Rectal smooth muscle tissue (tissue), 1 donor: Measurements from ENCODE around the gene EPB41L4A.

ENCODE experiments used
- H3K27ac ChIP-seq: one replicate; pipeline ENCODE4 v1.7.0; 2013; ENCODE audit warnings: low read depth, low read length, inconsistent platforms
- H3K27me3 ChIP-seq: one replicate; pipeline ENCODE4 v1.7.0; 2013; ENCODE audit warnings: low read length; ENCODE audit not compliant: control insufficient read depth, insufficient read depth
- H3K36me3 ChIP-seq: one replicate; pipeline ENCODE4 v1.7.0; 2013; ENCODE audit warnings: low read length; ENCODE audit not compliant: control insufficient read depth, insufficient read depth
- H3K4me1 ChIP-seq: one replicate; pipeline ENCODE4 v1.7.0; 2013; ENCODE audit warnings: low read length; ENCODE audit not compliant: control insufficient read depth, insufficient read depth
- H3K4me3 ChIP-seq: one replicate; pipeline ENCODE4 v1.7.0; 2013; ENCODE audit warnings: low read length
- H3K9ac ChIP-seq: one replicate; pipeline ENCODE4 v1.7.0; 2013; ENCODE audit warnings: low read length

Gene EPB41L4A

DNA sequence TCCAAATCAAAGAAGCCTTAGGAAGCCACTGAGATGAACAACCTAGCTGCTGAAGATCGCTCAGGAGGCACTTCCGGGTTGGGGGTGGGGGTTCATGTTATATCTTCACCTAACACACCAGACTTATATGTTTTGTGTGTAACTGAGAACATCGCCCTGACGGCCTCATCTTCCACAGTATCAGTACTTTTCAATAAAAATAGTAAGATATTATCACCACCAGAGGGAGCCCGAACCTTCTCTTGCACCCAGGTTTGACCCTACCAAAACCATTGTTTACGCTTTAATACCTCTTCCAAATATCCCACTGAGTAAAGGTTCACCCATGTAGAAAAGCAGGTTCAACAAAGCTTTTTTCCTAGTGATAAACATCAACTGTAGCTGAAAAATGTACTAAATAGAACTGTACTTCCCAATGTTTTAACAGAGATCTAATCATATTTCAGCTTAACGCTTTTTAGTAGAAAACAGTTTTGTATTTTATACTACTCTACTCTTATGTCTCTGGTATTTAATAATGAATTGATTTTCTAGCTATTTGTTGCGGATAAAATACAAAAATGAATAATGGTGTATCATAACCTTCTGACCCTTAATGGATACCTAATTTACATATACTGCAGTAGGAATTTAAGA, 244.0 kb downstream of the EPB41L4A start:
- Histone ChIP-seq H3K4me1 (no peaks in the 10 kb centered on the region), H3K27me3 (no peaks in the 10 kb centered on the region), H3K36me3 (no peaks in the 10 kb centered on the region), H3K27ac (no peak overlapping the region), H3K4me3 (no peak overlapping the region), H3K9ac (no peak overlapping the region)

DNA sequence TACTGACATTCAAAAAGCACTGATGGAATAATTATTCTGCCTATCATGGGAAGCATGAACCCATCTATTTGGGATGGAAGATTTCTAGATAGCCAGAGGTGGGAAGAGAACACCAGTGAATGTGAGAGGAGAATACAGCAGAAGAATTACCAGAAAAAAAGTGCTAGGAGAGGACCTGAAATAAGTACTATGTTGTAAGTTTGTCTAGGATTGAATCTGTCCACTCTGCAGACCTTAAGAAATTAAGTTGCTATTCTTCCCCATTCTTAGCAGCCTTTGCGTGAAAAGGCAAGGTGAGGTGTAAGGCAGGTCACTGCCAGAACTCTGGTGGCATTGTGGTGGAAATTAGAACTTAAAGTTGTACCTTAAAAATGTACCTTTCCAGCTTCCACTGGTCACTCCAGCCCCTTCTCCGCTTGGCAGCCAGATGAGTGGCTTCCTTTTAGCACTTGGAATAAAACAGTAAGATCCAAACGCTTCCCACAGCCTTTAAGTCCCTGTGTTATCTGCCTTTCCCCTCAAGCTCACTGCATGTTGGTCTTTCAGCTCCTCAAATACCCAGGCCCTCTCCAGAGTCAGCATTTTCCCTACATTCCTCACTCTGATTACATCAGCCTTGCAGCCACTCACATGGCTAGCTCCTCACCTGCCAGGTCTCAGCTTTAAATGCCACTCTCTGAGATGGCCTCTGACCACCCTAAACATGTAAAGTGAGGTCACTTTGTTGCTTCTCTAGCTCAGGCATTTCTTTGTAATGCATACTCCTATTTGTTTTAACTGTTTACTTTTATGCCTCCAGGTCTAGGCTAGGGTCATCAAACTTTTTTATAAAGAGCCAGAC, 253.0 kb downstream of the EPB41L4A start:
- H3K27ac ChIP-seq = no peak overlapping the region
- peaks cover 8% of the 10 kb centered on the region for H3K36me3 ChIP-seq
- H3K4me1 ChIP-seq = peaks cover 7% of the 10 kb centered on the region
- no peaks in the 10 kb centered on the region for H3K27me3 ChIP-seq
- H3K4me3 ChIP-seq = no peak overlapping the region
- H3K9ac ChIP-seq = no peak overlapping the region

DNA sequence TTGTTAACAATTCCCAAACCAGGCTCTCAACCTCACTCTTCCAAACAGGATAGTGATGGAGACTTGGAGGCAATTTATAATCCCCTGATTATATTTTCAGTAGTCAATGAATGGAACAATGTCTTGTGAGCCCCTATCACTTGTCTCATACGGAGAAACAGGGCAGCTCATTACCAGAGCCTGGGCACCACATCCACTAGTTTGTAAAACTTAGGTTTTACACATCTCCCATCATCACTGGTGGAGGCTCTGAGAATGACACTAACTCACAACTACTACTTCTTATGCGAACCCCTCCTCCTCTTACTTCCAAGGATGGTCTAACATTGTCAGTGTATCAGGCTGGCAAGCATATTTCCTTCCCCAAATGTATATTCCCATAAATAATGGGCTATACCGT, 253.7 kb downstream of the EPB41L4A start:
- Histone ChIP-seq H3K4me3 (no peak overlapping the region), H3K27ac (no peak overlapping the region), H3K27me3 (no peaks in the 10 kb centered on the region), H3K9ac (no peak overlapping the region), H3K36me3 (peaks cover 8% of the 10 kb centered on the region), H3K4me1 (peaks cover 7% of the 10 kb centered on the region)

DNA sequence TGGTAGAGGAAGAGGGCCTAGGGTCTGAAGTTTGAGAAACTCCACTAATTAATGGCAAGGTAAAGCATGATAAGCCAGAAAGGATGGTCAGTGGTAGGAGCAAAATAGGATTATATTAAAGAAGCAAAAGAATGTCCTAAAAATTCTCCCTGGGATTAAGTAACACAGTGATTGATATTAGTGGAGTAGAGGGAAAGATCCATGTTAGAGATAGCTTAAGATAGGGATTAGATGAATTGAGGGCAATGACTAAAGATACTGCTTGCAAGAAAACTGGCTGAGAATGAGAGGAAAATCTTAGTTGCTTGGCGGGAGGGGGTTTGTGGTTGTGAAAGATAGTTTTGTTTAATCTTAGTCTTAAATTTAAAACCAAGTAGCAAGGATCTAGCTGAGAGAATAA, 255.6 kb downstream of the EPB41L4A start:
- peaks cover 7% of the 10 kb centered on the region for H3K4me1 ChIP-seq
- no peak overlapping the region for H3K27ac ChIP-seq
- peaks cover 8% of the 10 kb centered on the region for H3K36me3 ChIP-seq
- H3K4me3 ChIP-seq = no peak overlapping the region
- H3K9ac ChIP-seq = no peak overlapping the region
- no peaks in the 10 kb centered on the region for H3K27me3 ChIP-seq

DNA sequence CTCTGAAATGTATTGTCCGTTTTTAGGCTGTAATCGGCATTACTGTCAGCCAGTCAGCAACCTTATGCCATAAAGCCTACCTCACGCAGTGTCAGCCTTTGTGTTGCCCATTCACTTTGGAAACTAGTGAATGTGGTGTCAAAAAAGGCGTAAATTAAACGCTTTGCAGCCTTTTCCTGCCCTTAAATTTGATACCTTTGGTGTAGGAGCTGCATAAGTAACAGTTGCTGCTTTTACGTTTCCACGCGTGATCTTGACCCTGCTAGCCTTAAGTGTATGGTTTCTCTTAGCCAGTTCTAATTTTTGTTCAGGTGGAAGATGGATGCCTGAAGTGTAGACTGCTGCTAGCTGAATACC, 257.7 kb downstream of the EPB41L4A start:
- Histone ChIP-seq H3K4me3 (peak overlapping the region; percentile 90), H3K9ac (peak overlapping the region; percentile 64), H3K27me3 (no peaks in the 10 kb centered on the region), H3K4me1 (peaks cover 7% of the 10 kb centered on the region), H3K36me3 (peaks cover 8% of the 10 kb centered on the region), H3K27ac (peak overlapping the region; percentile 71)

DNA sequence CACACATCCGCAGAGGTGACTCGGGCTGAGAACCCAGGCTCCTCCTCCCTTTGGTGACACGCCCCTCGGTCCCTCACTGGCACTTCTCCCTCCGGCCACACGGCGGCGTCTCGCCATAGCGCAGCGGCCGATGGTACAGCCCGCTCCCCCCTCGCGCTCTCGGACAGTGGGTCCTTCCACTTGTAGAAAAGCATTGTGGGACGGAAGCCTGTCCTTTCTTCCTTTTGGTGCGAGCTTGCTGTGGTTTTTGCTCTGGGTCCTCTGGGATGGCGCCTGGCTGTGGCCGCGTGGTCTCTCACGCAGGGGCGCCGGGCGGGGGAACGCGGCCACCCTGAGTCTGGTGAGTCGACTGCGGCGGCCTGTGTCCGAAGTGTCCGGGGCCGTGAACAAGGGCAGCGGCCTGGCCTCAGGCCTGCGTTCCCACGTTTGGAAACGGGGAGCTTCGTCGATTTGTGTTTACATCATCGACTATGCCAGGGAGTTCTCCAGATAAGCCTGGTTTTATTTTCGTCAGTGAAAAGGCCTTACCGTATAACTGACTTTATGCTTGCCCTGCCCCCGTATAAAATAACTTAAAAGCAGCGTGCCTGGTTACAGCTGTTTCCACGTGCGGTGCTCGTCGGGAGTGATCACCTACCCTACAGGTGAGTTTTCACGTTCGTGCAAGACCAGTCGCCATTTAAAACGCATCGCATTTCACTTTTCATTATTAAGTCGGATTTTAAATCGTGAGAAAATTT, 258.3 kb downstream of the EPB41L4A start:
- H3K36me3 ChIP-seq = peaks cover 3% of the 10 kb centered on the region
- H3K4me3 ChIP-seq = peak overlapping the region; percentile 90
- peak overlapping the region; percentile 71 for H3K27ac ChIP-seq

DNA sequence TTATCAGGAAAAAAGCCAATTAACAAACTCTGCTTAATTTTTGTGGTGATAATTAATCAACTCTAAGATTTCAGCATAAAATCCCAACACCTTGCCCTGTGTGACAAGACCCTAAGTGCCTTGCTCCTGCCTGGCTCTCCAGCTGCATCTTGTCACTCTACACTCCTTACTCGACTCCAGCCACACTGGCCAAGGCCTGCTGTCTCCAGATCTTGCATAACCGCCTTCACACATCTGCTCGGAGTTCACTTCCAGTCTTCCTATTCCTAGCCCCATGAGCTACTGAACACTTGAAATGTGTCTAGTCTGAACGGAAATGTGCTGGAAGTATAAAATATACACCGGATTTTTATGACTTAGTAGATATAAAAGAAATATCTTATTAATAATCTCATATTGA, 259.6 kb downstream of the EPB41L4A start:
- H3K36me3 ChIP-seq = peaks cover 3% of the 10 kb centered on the region
- H3K9ac ChIP-seq = no peak overlapping the region
- peaks cover 7% of the 10 kb centered on the region for H3K4me1 ChIP-seq
- H3K27ac ChIP-seq = no peak overlapping the region
- no peak overlapping the region for H3K4me3 ChIP-seq
- no peaks in the 10 kb centered on the region for H3K27me3 ChIP-seq

More for the DNA sequence above, 258.3 kb downstream of the EPB41L4A start:
- H3K9ac ChIP-seq = peak overlapping the region; percentile 64
- H3K4me1 ChIP-seq = peaks cover 7% of the 10 kb centered on the region
- H3K27me3 ChIP-seq = no peaks in the 10 kb centered on the region

DNA sequence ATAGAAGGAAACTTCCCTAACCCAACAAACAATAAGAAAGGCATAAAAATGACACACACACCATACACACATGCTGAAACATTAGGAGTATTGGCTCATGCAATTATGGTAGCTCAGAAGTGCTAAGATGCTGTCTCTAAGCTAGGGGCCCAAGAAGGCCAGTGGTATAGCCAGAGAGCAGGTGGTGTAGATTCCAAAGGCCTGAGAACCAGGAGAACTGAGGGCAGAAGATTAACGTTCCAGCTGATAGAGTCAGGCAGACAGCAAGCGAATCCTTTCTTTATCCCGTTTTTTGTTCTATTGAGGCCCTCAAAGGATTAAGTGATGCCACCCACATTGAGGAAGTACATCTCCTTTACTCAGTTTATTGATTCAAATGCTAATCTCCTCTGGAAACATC, 262.9 kb downstream of the EPB41L4A start:
- no peaks in the 10 kb centered on the region for H3K36me3 ChIP-seq
- no peak overlapping the region for H3K9ac ChIP-seq
- no peaks in the 10 kb centered on the region for H3K27me3 ChIP-seq
- no peak overlapping the region for H3K4me3 ChIP-seq
- H3K27ac ChIP-seq = no peak overlapping the region
- H3K4me1 ChIP-seq = peaks cover under 1% of the 10 kb centered on the region

DNA sequence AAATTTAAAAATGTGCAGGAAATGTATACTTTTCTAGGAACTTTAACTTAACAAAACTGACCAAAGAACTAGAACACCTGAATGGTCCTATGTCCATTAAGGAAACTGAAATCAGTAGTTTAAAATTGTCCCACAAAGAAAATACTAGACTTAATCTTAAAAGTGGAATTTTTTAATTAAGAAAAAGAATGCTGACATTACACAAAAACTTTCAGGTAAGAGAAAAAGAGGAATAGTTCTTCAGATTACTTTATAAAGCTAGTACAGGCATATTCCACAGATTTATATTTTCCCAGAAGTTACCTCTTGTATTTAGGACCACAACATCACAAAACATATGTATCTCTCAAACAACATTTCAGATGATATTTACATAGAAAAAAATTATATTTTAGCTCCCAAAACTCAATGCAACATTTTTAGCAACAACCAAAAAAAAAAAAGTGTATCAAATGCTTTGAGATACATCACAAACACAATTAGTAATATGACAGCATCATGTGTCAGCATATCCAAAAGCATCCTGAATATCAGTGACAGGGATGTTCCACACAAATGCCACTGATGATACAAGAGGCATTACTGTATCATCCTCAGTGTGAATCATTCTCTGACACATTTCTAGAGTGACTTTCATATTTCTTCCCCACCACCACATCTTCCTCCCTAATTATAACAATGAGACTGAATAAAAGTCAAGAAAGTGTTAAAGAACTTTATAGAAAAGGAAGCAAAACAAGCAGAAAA, 264.0 kb downstream of the EPB41L4A start:
- H3K4me3 ChIP-seq = no peak overlapping the region
- no peak overlapping the region for H3K27ac ChIP-seq
- no peak overlapping the region for H3K9ac ChIP-seq
- H3K27me3 ChIP-seq = no peaks in the 10 kb centered on the region
- H3K36me3 ChIP-seq = no peaks in the 10 kb centered on the region
- H3K4me1 ChIP-seq = no peaks in the 10 kb centered on the region

DNA sequence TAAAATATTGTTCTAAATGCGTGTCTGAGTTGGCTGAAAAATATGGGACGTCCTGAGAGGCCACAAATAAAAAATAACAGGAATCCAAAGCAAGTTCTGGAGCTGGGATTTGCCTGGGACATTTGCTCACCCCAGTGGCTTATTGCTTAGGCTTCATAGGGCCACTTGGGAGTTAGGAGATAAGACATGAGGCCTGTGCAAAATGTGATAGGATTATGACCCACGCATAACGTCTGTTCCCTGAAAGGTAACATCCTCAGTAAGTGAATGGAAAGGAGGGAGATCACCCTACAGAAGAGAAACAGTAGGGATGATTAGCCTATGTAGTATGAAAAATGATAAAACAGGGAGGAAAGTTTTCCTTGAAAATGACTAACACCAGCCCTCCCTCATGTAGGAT, 269.4 kb downstream of the EPB41L4A start:
- no peaks in the 10 kb centered on the region for H3K36me3 ChIP-seq
- H3K27me3 ChIP-seq = no peaks in the 10 kb centered on the region
- H3K4me3 ChIP-seq = no peak overlapping the region
- H3K27ac ChIP-seq = no peak overlapping the region
- H3K4me1 ChIP-seq = no peaks in the 10 kb centered on the region
- no peak overlapping the region for H3K9ac ChIP-seq

DNA sequence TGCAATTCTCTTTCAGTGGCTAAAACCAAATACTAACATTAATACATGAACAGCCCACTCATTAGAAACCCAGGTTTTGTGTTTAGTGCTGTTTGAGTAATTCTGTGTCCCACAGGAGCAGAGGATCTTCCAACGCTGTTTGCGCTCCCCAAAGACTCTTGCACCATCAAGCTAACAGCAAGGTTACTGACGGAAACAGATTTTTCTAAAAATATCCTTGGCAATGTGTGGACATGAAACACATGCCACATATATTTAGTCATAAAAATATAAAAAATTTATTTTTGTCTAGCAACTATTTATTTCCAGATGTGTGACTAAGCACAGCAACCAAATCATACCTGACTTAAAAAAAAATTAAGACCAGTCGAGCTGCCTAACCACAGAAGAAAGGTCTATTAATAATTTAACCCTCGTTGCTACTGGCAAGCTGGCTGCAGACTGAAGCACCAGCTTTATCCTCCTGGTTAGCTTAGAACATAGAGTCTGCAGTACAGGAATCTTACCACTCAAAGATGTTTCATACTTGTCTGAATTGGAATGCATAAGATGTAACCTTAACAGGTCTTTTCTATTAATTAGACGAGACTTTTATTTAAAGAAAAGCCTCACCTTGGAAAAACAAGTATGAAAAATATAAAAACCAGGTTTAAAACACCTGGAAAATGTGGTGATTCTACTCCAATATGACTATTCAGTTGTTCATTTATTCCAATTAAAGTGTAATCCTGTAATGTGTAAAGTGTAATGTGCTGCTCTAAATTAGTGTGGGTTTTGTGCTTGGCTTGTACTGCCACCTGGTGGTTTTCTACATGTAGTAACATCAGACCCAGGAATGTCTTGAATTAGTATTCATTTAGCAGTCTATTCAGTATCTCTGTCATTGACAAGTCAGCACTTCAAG, 272.5 kb downstream of the EPB41L4A start:
- Histone ChIP-seq H3K9ac (no peak overlapping the region), H3K27me3 (no peaks in the 10 kb centered on the region), H3K4me1 (no peaks in the 10 kb centered on the region), H3K4me3 (no peak overlapping the region), H3K27ac (no peak overlapping the region), H3K36me3 (no peaks in the 10 kb centered on the region)
